Activated naive CD4-positive, alpha-beta T cell treated with anti-CD3 and anti-CD28 coated beads, Interleukin-2, amount 50 U/mL, for 24 hours (primary cell): ENCODE measurements around the gene PRPS2.

Experiments
- H3K27ac Mint-ChIP-seq: one replicate; pipeline ENCODE4 v1.8.0; 2021; ENCODE audit warnings: mild to moderate bottlenecking, mixed read lengths
- H3K27me3 Mint-ChIP-seq: one replicate; pipeline ENCODE4 v1.8.0; 2021; ENCODE audit warnings: mixed read lengths
- H3K36me3 Mint-ChIP-seq: one replicate; pipeline ENCODE4 v1.8.0; 2021; ENCODE audit warnings: mixed read lengths
- H3K4me1 Mint-ChIP-seq: one replicate; pipeline ENCODE4 v1.8.0; 2021; ENCODE audit warnings: mixed read lengths
- H3K4me3 Mint-ChIP-seq: one replicate; pipeline ENCODE4 v1.8.0; 2021; ENCODE audit warnings: mild to moderate bottlenecking, mixed read lengths
- H3K9me3 Mint-ChIP-seq: one replicate; pipeline ENCODE4 v1.8.0; 2021; ENCODE audit warnings: mixed read lengths

Gene PRPS2

DNA sequence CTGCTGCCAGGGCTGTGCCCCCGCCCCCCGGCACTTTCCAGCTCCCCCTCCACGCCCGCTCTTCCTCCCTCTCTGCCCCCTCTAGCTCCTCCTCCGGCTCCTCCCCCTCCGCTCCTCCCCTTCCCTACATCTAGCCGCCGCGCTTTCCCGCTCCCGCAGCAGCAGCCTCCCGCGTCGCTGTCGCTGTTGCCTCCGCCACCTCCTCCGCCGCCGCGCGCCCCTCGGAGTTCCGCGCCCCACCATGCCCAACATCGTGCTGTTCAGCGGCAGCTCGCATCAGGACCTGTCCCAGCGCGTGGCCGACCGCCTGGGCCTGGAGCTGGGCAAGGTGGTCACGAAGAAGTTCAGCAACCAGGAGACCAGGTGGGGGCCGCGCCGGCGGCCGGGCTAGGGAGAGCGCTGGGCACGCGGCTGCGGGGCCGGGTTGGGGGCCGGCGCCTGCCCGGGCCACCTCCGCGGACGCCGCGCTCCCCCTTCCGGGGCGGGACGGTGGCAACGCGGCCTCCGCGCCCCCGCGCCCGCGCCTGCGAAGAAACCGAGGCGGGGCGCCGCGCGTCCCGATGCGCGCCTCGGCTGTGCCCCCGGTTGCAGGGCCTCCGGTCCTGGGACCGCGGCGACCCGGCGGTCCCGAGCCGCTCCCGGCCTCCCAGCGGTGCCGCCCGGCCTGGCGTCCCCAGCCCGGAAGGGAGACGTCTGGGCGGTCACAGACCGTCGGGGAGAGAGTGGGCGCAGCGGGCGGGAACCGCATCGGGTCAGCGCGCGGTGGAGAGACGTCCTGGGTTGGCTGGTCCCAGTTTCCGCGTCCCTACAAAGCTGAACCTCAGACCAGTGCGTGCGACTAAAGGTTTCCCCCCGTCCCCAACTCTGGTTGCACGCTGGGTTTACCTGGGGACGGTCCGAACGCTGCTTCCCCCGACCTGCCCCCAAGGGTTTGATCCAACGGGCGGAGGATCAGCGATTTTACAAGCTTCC is at the start of gene PRPS2:
TSS of gene PRPS2 (plus strand) at position 156 of the 972 bp plus-strand sequence. CDS start at position 242, 86 bp downstream.
- Mint-ChIP-seq H3K4me3 (peak within 1 kb of the TSS; percentile 86), H3K27me3 (no peaks in the 10 kb centered on the region), H3K9me3 (no peaks in the 10 kb centered on the region), H3K4me1 (peaks cover 32% of the 10 kb centered on the region), H3K27ac (peak within 1 kb of the TSS; percentile 76), H3K36me3 (peaks cover 6% of the 10 kb centered on the region)

DNA sequence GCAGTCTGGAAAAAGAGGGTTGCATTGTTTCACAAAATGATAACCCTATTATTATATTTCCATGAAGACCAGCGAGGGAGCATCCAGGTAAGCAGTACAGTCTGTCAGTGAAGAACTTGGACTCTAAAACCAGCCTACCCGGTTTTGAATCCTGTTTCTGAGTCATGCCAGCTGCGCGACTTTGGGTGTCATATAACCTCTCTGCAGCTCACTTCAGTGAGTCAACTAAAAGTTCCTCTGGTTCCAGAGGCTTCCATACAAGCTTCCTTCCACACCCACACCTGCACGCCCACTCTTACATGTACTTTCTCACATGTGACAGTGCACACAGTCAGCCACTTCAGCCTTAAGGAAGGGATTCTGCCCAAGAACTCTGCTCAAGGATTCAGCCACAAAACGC is 49.8 kb upstream of the PRPS2 start:
- Mint-ChIP-seq H3K4me1 (no peaks in the 10 kb centered on the region), H3K4me3 (no peak overlapping the region), H3K36me3 (no peaks in the 10 kb centered on the region), H3K27me3 (peaks cover 1% of the 10 kb centered on the region), H3K27ac (no peak overlapping the region), H3K9me3 (no peaks in the 10 kb centered on the region)

DNA sequence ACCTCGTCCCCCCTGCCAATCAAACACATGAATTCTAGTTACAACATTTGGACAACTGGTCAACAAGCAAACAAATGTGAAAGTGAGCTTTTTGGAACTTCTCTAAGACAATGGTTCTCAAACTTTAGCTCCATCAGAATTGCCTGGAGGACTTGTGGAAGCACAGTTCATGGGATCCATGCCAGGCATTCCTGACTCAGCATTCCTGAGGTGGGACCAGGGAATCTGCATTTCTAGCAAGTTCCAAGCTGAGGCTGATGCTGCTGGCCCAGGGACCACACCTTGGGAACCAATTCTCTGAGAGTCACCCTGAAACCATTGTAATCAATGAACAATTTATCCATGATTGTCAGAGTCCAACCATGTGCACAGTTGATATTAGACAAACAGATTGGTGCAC is 43.8 kb upstream of the PRPS2 start:
- Mint-ChIP-seq H3K27me3 (no peaks in the 10 kb centered on the region), H3K4me3 (no peak overlapping the region), H3K36me3 (no peaks in the 10 kb centered on the region), H3K4me1 (no peaks in the 10 kb centered on the region), H3K27ac (no peak overlapping the region), H3K9me3 (no peaks in the 10 kb centered on the region)

DNA sequence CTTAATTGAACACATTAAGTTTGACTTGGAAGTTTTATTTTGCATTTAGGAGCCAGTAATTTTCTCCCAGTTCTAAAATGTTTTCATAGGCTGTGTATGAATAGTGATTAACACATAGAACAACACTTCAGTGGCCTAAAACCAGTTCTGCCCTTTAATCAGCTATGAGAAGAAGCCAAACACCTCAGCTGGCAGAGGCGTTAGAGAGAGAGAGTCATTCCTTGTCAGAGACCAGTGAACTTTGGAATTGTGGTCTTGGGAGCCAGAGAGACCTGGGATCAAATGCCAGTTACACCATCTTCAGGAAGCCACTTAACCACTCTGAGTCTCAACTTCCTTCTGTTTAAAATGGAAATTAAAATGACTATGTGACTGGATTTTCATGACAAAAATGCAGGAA is 39.3 kb upstream of the PRPS2 start:
- Mint-ChIP-seq H3K9me3 (no peaks in the 10 kb centered on the region), H3K4me1 (no peaks in the 10 kb centered on the region), H3K27me3 (peaks cover 1% of the 10 kb centered on the region), H3K27ac (no peak overlapping the region), H3K4me3 (no peak overlapping the region), H3K36me3 (no peaks in the 10 kb centered on the region)

DNA sequence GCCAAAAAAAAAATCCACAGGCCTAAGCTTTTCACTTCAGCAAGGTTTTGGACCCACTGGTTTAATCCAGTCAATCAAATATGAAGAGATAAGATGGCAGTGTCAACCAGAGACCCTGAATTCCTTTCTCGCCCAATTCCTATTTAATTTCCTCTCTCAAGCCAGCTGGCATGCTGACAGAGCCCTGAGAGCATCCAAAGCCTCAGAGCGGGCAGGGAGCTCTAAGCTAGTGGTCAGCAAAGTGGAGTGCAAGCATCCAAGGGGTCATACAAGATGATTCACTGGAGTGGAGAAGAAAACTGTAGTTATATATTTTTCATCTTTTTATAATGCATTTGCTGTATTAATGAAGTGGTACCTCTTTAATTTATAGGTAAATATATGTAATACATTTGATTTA is 37.8 kb upstream of the PRPS2 start:
- Mint-ChIP-seq H3K27me3 (peaks cover 1% of the 10 kb centered on the region), H3K36me3 (no peaks in the 10 kb centered on the region), H3K4me1 (no peaks in the 10 kb centered on the region), H3K9me3 (no peaks in the 10 kb centered on the region), H3K27ac (no peak overlapping the region), H3K4me3 (no peak overlapping the region)

DNA sequence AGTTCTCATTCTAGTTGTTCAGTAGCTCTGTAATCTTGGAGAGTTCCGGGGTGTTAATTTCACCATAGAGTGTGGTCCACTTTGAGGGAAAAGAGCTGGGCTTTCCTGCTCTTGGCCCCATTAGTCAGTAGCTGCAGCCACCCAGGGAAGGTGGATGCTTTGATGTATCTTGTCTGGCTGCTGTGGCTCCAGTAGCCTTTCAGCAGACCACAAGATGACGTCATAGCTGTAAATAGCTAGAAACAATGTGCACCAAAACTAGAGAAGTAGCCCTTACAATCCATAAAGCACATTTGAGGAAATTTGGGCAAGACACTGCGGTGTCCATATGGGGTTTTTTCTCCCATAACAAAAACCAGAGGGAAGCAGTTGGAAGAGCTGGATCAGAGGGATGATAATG is 32.9 kb upstream of the PRPS2 start:
- H3K4me1 Mint-ChIP-seq, result no peaks in the 10 kb centered on the region
- H3K27ac Mint-ChIP-seq, result no peak overlapping the region
- H3K36me3 Mint-ChIP-seq, result no peaks in the 10 kb centered on the region
- no peaks in the 10 kb centered on the region for H3K9me3 Mint-ChIP-seq
- peaks cover 1% of the 10 kb centered on the region for H3K27me3 Mint-ChIP-seq
- no peak overlapping the region for H3K4me3 Mint-ChIP-seq

DNA sequence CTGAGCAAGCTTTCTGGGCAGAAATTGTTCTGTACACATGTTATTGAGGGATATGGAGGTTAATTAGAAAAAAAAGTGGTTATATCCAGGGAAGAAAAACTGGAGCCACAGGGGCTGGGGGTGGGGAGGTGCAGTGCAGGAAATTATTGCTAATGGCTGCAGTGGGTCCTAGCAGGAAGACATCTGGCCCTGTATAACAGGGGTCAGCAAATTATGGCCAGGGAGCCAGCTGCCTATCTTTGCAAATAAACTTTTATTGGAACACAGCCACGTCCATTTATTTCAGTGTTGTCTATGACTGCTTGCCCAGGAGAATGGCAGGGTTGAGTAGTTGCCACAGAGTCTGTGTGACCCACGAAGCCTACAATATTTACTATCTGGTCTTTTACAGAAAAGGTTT is 23.4 kb upstream of the PRPS2 start:
- Mint-ChIP-seq H3K27ac (no peak overlapping the region), H3K36me3 (no peaks in the 10 kb centered on the region), H3K27me3 (peaks cover 2% of the 10 kb centered on the region), H3K9me3 (no peaks in the 10 kb centered on the region), H3K4me1 (peaks cover 10% of the 10 kb centered on the region), H3K4me3 (no peak overlapping the region)

DNA sequence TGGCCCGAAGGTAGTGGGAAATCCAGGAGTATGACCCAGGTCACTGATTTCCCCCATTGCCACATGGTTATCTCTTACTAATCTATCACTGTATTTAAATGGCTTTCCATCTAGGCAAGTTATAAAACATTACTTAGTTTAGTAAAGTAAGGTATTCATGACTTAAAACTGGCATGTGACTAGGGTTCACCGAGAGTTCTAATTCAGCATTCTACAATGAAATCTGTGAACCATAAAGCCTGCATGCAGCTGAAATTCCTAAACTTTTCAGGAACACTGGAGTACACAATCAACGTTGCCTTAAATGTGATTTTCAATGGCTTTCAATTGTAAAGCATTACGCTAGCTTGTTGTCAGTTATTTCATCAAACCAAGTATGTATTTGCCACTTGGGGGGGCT is 22.7 kb upstream of the PRPS2 start:
- Mint-ChIP-seq H3K4me1 (peaks cover 10% of the 10 kb centered on the region), H3K9me3 (no peaks in the 10 kb centered on the region)

DNA sequence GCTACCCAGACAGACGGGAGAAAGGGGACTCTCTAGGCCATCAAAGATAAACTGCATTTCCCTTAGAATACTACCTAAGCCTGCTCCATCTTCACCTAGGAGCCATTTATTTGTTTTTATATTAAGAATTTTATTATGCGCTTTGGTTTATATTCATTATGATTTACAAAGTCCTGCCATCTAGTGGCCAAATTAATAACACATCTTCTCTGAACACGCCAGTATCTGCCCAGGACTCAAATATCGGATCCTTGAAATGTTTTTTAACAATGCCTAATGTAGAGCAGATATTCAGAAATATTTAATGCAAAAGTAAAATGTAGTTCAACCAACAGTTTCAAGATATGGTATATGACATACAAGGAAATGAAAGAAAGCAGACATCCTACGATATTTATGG is 20.8 kb upstream of the PRPS2 start:
- Mint-ChIP-seq H3K4me1 (peaks cover 10% of the 10 kb centered on the region), H3K9me3 (no peaks in the 10 kb centered on the region), H3K36me3 (no peaks in the 10 kb centered on the region), H3K27me3 (peaks cover 2% of the 10 kb centered on the region), H3K27ac (no peak overlapping the region), H3K4me3 (no peak overlapping the region)

More for the DNA sequence above, 22.7 kb upstream of the PRPS2 start:
- Mint-ChIP-seq H3K27ac (no peak overlapping the region), H3K4me3 (no peak overlapping the region), H3K36me3 (no peaks in the 10 kb centered on the region), H3K27me3 (peaks cover 3% of the 10 kb centered on the region)

DNA sequence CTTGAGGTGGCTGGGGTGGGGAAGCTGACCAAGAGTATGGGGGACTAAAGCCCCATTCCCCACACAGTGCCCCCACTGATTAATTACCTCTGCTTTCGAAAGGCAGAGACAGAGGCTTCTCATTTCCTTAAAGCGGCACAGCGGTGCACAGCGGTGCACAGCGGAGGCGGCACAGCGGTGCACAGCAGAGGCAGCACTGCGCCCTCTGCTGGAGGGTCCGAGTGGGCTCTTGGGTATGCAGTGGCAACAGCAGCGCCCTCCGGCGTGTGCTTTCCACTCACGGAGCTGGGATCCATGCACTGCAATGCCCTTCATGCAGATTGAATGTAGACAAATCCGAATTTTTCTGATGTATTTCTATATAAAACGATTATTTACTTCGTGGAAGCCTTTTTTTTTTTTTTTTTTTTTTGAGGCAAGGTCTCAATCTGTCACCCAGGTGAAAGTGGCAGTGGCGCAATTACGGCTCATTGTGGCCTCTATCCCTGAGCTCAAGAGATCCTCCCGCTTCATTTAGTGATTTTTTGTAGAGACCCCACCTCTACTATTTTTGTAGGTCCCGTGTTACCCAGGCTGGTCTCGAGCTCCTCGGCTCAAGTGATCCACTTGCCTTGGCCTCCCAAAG is 19.7 kb upstream of the PRPS2 start:
- peak overlapping the region; percentile 26 for H3K4me3 Mint-ChIP-seq

DNA sequence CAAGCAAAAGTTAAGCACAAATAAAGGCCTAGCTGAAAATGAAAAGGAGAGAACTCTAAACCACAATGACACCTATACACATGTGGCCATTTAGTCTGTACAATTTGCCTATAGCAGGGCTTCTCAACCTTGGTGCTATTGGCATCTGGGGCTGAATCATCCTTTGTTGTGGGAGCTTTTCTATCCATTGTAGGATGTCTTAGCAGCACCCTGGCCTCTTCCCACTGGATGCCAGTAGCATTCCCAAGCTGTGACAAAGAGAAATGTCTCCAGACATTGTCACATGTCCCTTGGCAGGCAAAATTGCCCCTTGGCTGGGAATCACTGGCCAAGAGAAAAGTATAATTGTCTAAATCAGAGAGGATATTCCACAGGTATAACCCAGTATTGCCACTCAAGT is 13.5 kb upstream of the PRPS2 start:
- Mint-ChIP-seq H3K27me3 (peaks cover 2% of the 10 kb centered on the region), H3K4me1 (no peaks in the 10 kb centered on the region), H3K4me3 (no peak overlapping the region), H3K9me3 (no peaks in the 10 kb centered on the region), H3K36me3 (no peaks in the 10 kb centered on the region), H3K27ac (no peak overlapping the region)

More for the DNA sequence above, 19.7 kb upstream of the PRPS2 start:
- Mint-ChIP-seq H3K9me3 (no peaks in the 10 kb centered on the region), H3K36me3 (no peaks in the 10 kb centered on the region), H3K27ac (no peak overlapping the region), H3K4me1 (peaks cover 10% of the 10 kb centered on the region), H3K27me3 (peaks cover 2% of the 10 kb centered on the region)

DNA sequence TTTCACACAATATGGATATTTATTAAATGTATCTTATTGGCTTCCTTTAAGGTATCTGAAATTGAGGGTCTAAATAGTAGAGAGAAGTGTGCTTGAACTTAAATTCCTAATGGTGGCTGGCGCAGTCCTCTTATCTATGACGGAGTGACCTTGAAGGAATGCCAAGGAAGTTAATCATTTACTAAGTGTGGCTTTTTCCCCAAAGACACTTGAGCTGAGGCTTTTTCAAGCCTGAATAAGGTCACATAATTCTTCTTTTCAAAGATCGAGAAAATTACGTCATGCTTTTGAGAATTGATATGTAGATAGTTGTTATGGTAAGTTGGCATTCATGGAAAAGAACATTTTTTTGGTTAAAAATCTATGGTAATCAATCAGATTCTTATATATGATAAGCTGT is 11.7 kb upstream of the PRPS2 start:
- Mint-ChIP-seq H3K36me3 (no peaks in the 10 kb centered on the region), H3K4me3 (no peak overlapping the region), H3K4me1 (no peaks in the 10 kb centered on the region), H3K27me3 (peaks cover 1% of the 10 kb centered on the region), H3K27ac (no peak overlapping the region), H3K9me3 (no peaks in the 10 kb centered on the region)

DNA sequence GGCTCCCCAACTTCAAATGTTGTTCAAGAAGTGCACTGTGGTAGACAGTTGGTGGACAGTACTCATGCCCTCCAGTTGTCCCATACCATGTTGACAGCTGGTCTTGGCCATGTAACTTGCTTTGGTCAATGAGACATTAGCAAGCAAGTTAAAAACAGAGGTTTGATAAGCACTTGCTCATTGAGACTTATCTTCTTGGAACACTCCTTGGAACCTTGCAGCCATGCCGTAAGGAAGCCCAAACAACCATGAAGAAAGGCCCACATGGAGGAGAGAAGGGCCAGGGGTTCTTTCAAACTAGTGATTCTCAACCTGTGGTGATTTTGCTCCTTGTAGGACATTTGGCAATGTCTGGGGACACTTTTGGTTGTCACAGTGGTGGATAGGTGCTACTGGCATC is 2.6 kb upstream of the PRPS2 start:
- no peak overlapping the region for H3K4me3 Mint-ChIP-seq
- peaks cover 22% of the 10 kb centered on the region for H3K4me1 Mint-ChIP-seq
- no peaks in the 10 kb centered on the region for H3K9me3 Mint-ChIP-seq
- H3K27ac Mint-ChIP-seq, result no peak overlapping the region
- peaks cover under 1% of the 10 kb centered on the region for H3K36me3 Mint-ChIP-seq
- H3K27me3 Mint-ChIP-seq, result no peaks in the 10 kb centered on the region

DNA sequence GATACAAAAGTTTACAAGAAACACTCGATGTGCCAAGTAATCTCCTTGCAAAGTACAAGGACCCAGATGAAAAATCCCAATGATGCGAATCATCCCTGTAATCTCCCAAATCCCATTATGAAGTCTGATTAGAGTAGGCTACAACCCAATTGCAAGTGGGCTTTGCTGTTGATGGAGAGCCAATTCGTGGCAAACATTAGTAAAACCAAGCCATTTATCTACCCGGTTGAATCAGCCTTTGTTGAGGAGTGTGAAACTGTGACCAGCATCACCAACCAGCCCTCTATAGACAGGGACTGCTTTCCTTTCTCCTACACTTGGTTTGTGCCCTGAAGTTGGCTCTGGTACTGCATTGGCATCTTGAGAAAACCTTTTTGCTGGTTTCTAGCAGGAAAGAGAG is 1.2 kb upstream of the PRPS2 start:
- Mint-ChIP-seq H3K36me3 (peaks cover 4% of the 10 kb centered on the region), H3K4me1 (peaks cover 26% of the 10 kb centered on the region), H3K9me3 (no peaks in the 10 kb centered on the region), H3K27me3 (no peaks in the 10 kb centered on the region), H3K4me3 (peak overlapping the region; percentile 86), H3K27ac (no peak overlapping the region)

DNA sequence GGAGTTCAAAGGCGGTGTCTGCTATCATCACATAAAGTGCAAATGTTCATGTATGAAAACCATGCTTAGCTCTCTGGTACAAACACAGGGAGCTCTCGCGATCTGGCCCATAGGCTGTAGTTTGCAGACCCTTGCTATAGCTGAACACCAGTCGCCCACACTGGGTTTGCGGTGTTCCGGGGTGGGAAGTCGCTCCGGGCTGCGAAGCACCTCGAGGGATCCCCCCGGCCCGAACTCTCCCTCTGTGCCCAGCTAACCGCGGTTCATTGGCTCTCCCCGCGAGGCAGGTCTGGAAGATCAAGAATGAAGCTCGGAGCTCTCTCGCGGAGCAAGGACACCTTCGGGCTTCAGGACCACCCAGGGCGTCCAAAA is 341 bp upstream of the PRPS2 start:
- no peaks in the 10 kb centered on the region for H3K27me3 Mint-ChIP-seq
- no peaks in the 10 kb centered on the region for H3K9me3 Mint-ChIP-seq
- peak overlapping the region; percentile 86 for H3K4me3 Mint-ChIP-seq
- H3K4me1 Mint-ChIP-seq, result peaks cover 32% of the 10 kb centered on the region
- peaks cover 6% of the 10 kb centered on the region for H3K36me3 Mint-ChIP-seq
- peak overlapping the region; percentile 55 for H3K27ac Mint-ChIP-seq

DNA sequence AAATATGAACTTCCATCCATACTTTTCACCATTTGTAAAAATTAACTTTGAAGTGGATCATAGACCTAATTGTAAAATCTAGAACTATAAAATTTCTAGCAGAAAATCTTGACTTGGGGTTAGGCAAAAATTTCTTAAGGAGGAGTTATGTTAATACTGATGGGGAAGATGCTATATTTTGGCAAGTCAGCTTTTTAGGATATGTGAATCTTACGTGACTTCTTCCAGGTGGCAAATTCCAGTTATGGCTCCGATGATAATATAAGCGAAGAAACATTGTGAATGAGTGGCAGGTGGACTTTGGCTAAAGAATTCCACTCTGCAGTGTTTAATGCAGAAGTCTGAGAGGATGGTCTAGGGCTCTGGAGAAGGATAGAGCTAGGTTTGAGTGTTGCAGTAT is 1.5 kb downstream of the PRPS2 start:
- Mint-ChIP-seq H3K4me3 (peak overlapping the region; percentile 85), H3K4me1 (peaks cover 33% of the 10 kb centered on the region), H3K27me3 (no peaks in the 10 kb centered on the region), H3K36me3 (peaks cover 6% of the 10 kb centered on the region), H3K9me3 (no peaks in the 10 kb centered on the region), H3K27ac (peak overlapping the region; percentile 76)
